ENCODE data around the gene ADGRA3.

The ADGRA3 gene

GRCh38 chr4:22504922-22505321, 10.9 kb downstream of the ADGRA3 start:
- TF ChIP-seq, protein P1, sequence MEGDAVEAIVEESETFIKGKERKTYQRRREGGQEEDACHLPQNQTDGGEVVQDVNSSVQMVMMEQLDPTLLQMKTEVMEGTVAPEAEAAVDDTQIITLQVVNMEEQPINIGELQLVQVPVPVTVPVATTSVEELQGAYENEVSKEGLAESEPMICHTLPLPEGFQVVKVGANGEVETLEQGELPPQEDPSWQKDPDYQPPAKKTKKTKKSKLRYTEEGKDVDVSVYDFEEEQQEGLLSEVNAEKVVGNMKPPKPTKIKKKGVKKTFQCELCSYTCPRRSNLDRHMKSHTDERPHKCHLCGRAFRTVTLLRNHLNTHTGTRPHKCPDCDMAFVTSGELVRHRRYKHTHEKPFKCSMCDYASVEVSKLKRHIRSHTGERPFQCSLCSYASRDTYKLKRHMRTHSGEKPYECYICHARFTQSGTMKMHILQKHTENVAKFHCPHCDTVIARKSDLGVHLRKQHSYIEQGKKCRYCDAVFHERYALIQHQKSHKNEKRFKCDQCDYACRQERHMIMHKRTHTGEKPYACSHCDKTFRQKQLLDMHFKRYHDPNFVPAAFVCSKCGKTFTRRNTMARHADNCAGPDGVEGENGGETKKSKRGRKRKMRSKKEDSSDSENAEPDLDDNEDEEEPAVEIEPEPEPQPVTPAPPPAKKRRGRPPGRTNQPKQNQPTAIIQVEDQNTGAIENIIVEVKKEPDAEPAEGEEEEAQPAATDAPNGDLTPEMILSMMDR (IDR thresholded peaks at IDR 0.05; ENCODE audit: control extremely low read depth, extremely low read depth, low read depth, missing control alignments): no peak
- DNase-seq (ENCODE audit: extremely low spot score): no peak
- POLR2A ChIA-PET: no interaction called here
- CTCF ChIA-PET: no interaction called here

- POLR2A ChIA-PET: no interaction called here
- no peak for DNase-seq (ENCODE audit: extremely low spot score)
- CTCF ChIA-PET: no interaction called here
- TF ChIP-seq, protein P1 (IDR thresholded peaks at IDR 0.05; ENCODE audit: control extremely low read depth, extremely low read depth, low read depth, missing control alignments): no peak
Observed at GRCh38 chr4:22504447-22504846, 11.4 kb downstream of the ADGRA3 start.

GRCh38 chr4:22502895-22503814, 12.7 kb downstream of the ADGRA3 start:
- ChIA-PET CTCF (no interaction called here), POLR2A (no interaction called here)
- TF ChIP-seq, protein P1 (IDR thresholded peaks at IDR 0.05; ENCODE audit: control extremely low read depth, extremely low read depth, low read depth, missing control alignments): no peak
- DNase-seq (ENCODE audit: extremely low spot score): no peak

GRCh38 chr4:22501715-22502095, 14.2 kb downstream of the ADGRA3 start:
- no peak for DNase-seq (ENCODE audit: extremely low spot score)
- POLR2A ChIA-PET: no interaction called here
- CTCF ChIA-PET: no interaction called here
- TF ChIP-seq, protein P1 (IDR thresholded peaks at IDR 0.05; ENCODE audit: control extremely low read depth, extremely low read depth, low read depth, missing control alignments): no peak

- POLR2A ChIA-PET: no interaction called here
- TF ChIP-seq, protein P1 (IDR thresholded peaks at IDR 0.05; ENCODE audit: control extremely low read depth, extremely low read depth, low read depth, missing control alignments): no peak
- no peak for DNase-seq (ENCODE audit: extremely low spot score)
- CTCF ChIA-PET: interaction anchor here (1.0 kb wide), 1 partner anchor 22 kb away, joined by 3 read pairs; no protein-coding TSS in a partner anchor
Observed at GRCh38 chr4:22500831-22501714, 14.8 kb downstream of the ADGRA3 start.

- ChIA-PET POLR2A (no interaction called here), CTCF (interaction anchor here (1.0 kb wide), 1 partner anchor 23 kb away, joined by 3 read pairs; no protein-coding TSS in a partner anchor)
- TF ChIP-seq, protein P1 (IDR thresholded peaks at IDR 0.05; ENCODE audit: control extremely low read depth, extremely low read depth, low read depth, missing control alignments): no peak
- no peak for DNase-seq (ENCODE audit: extremely low spot score)
Observed at GRCh38 chr4:22500128-22500611, 15.7 kb downstream of the ADGRA3 start.
